ENCODE data around the gene POF1B.

DNA sequence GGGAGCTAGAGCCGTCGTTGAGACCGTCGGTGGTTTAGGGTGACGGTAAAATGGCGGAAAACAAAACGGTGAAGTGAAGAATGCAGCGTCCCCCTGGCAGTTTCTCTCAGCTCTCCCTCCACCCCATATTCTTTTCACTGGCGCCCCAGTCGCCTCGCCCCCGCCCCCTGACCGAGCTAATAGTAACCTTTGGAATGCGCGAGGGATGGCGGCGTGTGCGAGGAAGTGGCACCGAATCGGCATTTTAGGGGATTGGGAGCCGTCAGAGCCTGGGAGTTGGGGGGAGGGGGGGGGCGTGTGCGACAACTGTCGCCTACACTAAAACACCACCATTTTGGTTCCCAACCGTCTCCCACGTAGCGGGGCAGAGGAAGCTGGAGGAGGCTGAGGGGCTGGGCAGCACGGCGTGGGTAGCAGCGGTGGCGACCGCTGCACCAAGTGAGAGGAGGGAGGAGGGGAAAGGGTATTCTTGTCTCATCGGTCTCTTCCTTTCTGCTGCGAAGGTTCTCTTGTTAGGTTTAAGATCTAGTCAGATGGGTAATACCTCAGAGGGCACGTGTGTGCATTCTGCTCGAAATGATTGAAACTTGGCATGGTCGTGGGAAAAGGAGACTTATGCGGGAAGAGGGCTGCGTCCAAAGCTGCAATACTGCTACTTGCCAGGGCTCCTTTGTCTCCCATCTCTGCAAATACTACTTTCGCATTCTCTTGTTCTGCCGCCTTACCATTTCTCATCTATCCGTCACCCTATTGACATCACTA is 134.8 kb downstream of the POF1B start:
- no peak for TF ChIP-seq POLR2AphosphoS5 (IDR thresholded peaks at IDR 0.05; ENCODE audit: low read depth, low read length)
- TF ChIP-seq SPI1 (IDR thresholded peaks at IDR 0.05; ENCODE audit: low read depth, low read length): no peak
- TF ChIP-seq POLR2A (IDR thresholded peaks at IDR 0.05; ENCODE audit: low read depth, low read length): no peak
- no peak for TF ChIP-seq TAF1 (IDR thresholded peaks at IDR 0.05; ENCODE audit: low read depth, low read length)
